ENCODE measurements around the gene JAML. TPM values are rescaled to one million over a fixed set of nuclear protein-coding genes. Genes with fewer than 3 reads are reported as not detected.

Gene JAML
- total and polyA plus RNA-seq, 2 of the 13 experiments (the other 11 are each of a cell fraction or from before 2014, with no cell fraction given) = 2.0 to 3.3 TPM

DNA sequence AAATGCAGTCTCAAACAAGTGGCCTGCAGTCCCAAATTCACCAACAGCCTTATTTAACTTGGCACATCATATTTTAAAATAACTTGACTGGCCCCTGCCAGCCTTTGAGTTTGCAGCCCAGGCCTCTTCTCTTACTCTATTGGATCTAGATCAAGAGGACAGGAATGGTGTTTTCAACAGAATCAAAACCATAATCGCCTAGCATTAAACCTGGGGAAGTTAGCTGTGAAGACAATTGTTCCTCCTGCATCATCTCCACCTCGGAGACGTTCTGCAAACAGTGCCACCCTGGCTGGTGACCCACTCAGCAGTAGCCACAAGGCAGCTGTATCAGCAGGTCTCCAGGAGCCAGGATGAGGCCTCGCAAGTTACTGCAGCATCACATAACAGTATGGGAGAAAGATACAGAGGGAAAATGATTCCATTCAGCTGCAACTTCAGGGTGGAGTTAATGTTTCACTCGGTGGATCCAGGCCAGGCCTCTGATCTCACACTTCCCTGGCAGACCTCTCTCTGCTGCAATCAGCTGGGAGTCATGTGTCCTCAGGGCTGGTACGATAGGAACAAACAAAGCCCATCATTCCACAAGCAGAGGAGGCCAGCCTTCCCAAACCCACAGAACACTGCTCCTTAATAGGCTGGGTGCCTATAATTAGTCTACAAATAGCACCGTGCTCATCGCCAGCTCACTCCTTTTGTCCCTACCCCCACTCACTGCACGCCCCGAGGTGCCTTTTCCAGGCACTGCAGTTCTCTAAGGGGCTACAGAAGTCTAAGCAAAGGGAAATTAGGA, 29.8 kb downstream of the JAML start (continued):
- no peak; the same call in 1 of the 2 replicates for TF ChIP-seq ZNF337 (CRISPR knock-in tag; IDR thresholded peaks at IDR 0.05; ENCODE audit: borderline replicate concordance, low read depth)
- no peak for TF ChIP-seq NFE2 (CRISPR knock-in tag; IDR thresholded peaks at IDR 0.05)
- TF ChIP-seq CEBPB (IDR thresholded peaks at IDR 0.05; ENCODE audit: borderline replicate concordance, low read depth, low read length) = peak; percentile 88
- TF ChIP-seq, protein P1, sequence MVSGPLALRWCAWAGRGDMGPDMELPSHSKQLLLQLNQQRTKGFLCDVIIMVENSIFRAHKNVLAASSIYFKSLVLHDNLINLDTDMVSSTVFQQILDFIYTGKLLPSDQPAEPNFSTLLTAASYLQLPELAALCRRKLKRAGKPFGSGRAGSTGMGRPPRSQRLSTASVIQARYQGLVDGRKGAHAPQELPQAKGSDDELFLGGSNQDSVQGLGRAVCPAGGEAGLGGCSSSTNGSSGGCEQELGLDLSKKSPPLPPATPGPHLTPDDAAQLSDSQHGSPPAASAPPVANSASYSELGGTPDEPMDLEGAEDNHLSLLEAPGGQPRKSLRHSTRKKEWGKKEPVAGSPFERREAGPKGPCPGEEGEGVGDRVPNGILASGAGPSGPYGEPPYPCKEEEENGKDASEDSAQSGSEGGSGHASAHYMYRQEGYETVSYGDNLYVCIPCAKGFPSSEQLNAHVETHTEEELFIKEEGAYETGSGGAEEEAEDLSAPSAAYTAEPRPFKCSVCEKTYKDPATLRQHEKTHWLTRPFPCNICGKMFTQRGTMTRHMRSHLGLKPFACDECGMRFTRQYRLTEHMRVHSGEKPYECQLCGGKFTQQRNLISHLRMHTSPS (CRISPR knock-in tag; IDR thresholded peaks at IDR 0.05; ENCODE audit: low read depth) = 0 out of 2 replicates have a peak, but pooled peaks have one; percentile 17
- no peak for TF ChIP-seq ZNF20 (CRISPR knock-in tag; IDR thresholded peaks at IDR 0.05)
- no peak for TF ChIP-seq SNRNP70 (IDR thresholded peaks at IDR 0.05; ENCODE audit: low read depth, low read length)
- TF ChIP-seq MLLT10 (CRISPR knock-in tag; IDR thresholded peaks at IDR 0.05) = no peak
- no peak for TF ChIP-seq ZNF451 (CRISPR knock-in tag; IDR thresholded peaks at IDR 0.05)
- TF ChIP-seq ZNF773 (CRISPR knock-in tag; IDR thresholded peaks at IDR 0.05; ENCODE audit: borderline replicate concordance) = no peak
- TF ChIP-seq ZNF605 (CRISPR knock-in tag; IDR thresholded peaks at IDR 0.05) = peak; percentile 83
- peak; percentile 97 for TF ChIP-seq TBX2 (CRISPR knock-in tag; IDR thresholded peaks at IDR 0.05; ENCODE audit: borderline replicate concordance)
- TF ChIP-seq, protein P2, sequence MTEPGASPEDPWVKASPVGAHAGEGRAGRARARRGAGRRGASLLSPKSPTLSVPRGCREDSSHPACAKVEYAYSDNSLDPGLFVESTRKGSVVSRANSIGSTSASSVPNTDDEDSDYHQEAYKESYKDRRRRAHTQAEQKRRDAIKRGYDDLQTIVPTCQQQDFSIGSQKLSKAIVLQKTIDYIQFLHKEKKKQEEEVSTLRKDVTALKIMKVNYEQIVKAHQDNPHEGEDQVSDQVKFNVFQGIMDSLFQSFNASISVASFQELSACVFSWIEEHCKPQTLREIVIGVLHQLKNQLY (CRISPR knock-in tag; IDR thresholded peaks at IDR 0.05) = peak; percentile 83
- TF ChIP-seq NFIB (CRISPR knock-in tag; IDR thresholded peaks at IDR 0.05; ENCODE audit: borderline replicate concordance) = no peak
- peak; percentile 34; the same call in 1 of the 2 replicates for TF ChIP-seq ELF1 (CRISPR knock-in tag; IDR thresholded peaks at IDR 0.05)
- TF ChIP-seq DNMT3B (CRISPR knock-in tag; conservative IDR thresholded peaks at IDR 0.05) = no peak
- no peak for TF ChIP-seq YY1 (IDR thresholded peaks at IDR 0.05; ENCODE audit: insufficient read depth, insufficient replicate concordance, low read depth, low read length)
- 0 out of 2 replicates have a peak, but pooled peaks have one; percentile 6 for TF ChIP-seq CREB1 (IDR thresholded peaks at IDR 0.05)
- TF ChIP-seq CREB1 (CRISPR knock-in tag; IDR thresholded peaks at IDR 0.05) = no peak
- no peak for TF ChIP-seq CSRNP2 (CRISPR knock-in tag; conservative IDR thresholded peaks at IDR 0.05; ENCODE audit: low read depth)
- peak; percentile 91 for TF ChIP-seq ARNTL (CRISPR knock-in tag; IDR thresholded peaks at IDR 0.05)
- TF ChIP-seq ZNF577 (CRISPR knock-in tag; IDR thresholded peaks at IDR 0.05; ENCODE audit: borderline replicate concordance, low read depth) = no peak
- TF ChIP-seq NFKBIZ (CRISPR knock-in tag; IDR thresholded peaks at IDR 0.05) = 0 out of 2 replicates have a peak, but pooled peaks have one; percentile 49
- no peak for TF ChIP-seq MAFG (CRISPR knock-in tag; IDR thresholded peaks at IDR 0.05)
- TF ChIP-seq ELF4 (CRISPR knock-in tag; IDR thresholded peaks at IDR 0.05; ENCODE audit: borderline replicate concordance) = no peak
- TF ChIP-seq, protein P3, sequence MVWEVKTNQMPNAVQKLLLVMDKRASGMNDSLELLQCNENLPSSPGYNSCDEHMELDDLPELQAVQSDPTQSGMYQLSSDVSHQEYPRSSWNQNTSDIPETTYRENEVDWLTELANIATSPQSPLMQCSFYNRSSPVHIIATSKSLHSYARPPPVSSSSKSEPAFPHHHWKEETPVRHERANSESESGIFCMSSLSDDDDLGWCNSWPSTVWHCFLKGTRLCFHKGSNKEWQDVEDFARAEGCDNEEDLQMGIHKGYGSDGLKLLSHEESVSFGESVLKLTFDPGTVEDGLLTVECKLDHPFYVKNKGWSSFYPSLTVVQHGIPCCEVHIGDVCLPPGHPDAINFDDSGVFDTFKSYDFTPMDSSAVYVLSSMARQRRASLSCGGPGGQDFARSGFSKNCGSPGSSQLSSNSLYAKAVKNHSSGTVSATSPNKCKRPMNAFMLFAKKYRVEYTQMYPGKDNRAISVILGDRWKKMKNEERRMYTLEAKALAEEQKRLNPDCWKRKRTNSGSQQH (CRISPR knock-in tag; IDR thresholded peaks at IDR 0.05; ENCODE audit: low read depth) = no peak
- no peak for TF ChIP-seq NR3C1 (CRISPR knock-in tag; IDR thresholded peaks at IDR 0.05)
